Superior temporal gyrus (tissue), 1 donor: ENCODE results near the gene BATF3.
A peak's percentile ranks its signal among the peaks of the same experiment; 100 is the strongest.

ENCODE experiments used
- DNase-seq: peaks from one replicate; pipeline ENCODE4 v3.0.0-alpha.2; 2016; ENCODE audit errors: extremely low spot score

Gene BATF3

DNA sequence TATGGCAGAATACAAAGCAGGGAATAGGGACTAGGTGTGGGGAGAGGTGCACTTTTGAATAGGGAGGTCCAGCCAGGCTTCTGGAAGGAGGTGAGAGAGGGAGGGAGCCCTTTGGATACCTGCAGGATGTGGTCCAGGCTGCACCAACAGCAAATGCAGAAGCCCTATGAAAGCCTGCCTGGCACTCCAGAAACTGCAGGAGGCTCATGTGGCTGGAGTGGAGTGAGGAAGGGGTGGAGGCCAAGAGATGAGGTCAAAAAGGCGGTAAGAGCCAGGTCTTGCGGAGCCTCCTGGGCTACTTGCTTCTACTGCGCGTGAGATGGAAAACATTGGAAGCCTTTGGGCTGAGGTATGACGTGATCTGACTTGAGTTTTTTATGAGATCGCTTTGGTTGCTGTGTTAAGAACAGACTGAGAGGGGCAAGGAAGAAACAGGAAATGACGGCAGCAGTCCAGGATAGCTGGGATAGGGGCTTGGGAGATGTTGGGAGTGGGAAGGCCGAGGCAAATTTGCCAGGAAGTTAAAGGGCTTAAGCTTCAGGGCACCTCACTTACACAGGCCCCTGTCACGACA lies 4.4 kb upstream of the BATF3 start:
- DNase-seq, result no peak

DNA sequence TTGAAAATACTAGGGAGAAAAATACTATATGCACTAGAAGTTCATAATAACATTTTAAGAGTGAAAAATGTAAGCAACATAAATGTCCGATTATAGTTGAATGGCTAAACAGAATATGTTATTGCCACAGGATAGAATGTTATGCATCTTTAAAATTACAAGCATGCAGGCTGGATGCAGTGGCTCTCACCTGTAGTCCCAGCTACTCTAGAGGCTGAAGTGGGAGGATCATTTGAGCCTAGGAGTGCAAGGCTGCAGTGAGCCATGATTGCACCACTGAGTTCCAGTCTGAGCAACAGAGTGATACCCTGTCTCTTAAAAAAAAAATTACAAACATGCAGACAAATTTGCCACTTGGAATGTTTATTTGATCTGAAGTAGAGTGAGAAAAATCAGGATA lies 3.0 kb upstream of the BATF3 start:
- no peak for DNase-seq

DNA sequence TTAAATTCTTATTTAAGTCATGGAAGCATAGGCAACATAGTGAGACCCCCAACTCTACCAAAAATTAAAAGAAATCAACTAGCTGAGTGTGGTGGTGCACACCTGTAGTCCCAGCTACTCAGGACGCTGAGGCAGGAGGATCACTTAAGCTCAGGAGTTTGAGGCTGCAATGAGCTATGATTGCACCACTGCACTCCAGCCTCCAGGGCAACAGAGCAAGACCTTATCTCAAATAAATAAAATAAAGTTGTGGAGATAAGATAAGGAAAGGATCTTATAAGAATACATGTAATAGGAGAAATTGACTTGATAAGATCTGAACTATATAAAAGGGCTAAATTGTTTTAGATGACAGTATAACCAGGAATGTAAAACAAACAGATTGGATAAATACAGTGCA lies 2.3 kb upstream of the BATF3 start:
- no peak for DNase-seq

DNA sequence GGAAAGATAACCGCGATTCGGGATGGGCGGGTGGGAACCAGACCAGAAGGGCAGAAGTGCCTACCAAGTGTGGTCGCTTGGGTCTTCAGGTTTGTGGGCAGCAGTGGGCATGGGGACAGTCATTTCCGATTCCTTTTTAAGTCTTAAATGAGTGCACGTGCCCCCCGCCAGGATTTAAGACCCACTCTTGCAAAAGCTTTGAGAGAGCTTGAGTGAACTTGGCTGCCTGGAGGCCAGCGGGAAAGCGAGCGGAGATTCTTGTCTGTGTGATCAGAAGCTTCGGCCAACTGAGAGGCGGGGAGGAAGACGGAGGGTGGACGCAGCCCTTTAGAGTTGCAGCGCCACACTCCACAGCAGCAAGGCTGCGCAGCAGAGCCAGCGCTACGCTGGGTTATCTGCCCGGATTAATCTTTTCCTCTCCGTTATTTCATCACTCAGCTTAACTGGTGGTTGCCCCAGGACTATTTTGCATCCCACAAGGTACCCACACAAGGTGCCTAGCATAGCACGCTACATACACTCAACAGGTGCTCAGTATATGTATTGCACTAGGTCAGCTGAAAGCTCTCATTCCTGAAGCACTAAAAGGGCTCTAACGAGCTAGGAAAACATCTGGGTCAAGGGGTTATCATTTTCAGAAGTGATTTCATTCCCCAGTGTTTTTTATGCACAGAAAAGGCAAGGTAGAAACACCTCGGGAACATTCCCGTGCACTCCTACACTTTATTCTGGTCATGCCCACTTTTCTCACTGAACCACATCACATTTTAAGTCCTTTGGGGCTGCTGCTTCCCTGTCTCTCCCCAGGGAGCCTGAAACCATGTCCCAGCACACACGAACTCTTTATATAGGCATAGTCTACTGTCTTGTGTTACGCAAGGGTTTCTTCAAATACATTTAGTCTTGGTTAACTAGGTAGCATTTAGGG lies 1.5 kb upstream of the BATF3 start:
- peak; percentile 55 for DNase-seq

DNA sequence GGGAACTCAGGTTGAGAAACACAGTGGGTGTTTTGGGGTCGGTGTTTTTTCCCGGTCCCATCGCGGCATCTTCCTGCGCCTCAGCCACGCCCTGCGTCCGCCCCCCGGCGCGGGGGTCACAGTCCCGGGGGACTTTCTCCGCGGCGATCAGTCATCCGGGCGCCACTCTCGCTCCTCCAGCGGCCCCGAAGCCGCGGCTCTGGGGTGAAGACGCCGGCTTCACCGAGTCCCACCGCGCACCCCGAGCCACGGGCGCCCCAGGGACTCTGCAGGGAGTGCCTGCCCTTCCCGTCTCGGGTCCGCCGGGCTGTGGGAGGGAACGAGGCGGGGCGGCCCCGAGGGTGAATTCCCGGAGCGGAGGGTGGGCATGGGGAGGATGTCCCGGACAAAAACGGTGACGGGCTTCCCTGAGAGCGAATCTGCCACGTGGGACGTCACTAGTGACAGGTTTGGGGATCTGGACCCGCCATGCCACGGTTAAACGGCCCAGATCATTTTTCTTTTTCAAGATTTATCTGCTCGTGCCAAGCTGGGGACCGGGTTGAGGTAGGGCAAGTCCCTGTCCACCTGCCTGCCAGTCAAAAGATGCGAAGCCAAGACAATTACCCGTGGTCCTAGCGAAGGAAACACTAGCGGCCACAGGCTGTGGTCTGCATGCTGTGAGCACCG lies 717 bp upstream of the BATF3 start:
- DNase-seq, result no peak

DNA sequence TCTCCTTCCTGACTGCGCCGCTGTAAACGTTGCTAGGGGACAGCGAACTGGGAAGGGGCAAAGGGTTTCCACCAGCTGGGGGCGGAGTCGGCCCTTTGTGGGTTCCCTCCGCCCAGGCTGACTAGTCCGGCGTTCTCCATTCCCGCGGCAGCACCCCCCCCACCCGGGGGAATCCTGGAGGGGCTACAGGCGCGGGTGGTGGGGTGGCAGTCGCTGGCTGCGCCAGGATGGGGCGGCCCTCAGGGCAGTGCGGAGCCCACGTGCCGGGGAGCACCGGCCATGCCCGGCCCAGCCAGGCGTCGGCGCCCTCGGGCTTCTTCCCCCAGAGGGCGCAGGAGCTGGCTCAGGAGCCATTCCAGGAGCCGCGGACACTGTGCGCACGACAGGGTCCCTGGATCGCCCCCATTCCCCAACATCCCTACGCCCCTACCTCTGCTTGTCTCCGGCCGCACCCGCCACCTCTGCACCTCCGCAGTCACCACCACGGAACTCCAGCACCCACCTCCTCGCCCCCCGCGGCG lies 476 bp downstream of the BATF3 start:
- DNase-seq, result no peak

DNA sequence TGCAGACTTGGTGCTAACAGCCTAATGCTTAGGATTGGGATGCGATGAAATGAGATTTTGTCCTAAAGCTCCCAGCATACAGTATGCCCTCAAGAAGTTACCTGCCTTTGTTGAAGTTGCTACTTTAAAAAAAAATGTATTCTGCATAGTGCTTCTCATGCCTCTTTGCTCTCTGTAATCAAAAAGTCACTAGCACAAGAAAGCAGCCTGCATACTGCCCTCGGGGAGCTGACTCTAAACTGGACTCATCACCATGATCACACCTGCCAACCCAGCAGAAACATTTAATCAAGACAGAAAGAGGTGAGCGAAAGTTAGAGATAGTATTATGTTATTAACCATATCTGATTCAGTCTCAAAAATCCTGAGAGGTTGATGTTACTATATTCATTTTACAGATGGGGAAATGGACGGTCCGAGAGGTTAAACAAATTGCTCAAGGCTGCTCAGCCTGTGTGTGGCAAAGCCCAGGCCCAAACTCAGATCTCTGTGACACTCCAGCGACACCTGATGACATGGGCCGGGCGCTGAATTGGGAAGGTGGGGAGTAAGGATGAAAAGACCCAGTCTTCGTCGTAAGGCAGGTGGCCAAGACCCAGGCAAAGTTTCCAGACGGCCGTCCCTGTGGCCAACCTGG lies 1.1 kb downstream of the BATF3 start:
- no peak for DNase-seq

DNA sequence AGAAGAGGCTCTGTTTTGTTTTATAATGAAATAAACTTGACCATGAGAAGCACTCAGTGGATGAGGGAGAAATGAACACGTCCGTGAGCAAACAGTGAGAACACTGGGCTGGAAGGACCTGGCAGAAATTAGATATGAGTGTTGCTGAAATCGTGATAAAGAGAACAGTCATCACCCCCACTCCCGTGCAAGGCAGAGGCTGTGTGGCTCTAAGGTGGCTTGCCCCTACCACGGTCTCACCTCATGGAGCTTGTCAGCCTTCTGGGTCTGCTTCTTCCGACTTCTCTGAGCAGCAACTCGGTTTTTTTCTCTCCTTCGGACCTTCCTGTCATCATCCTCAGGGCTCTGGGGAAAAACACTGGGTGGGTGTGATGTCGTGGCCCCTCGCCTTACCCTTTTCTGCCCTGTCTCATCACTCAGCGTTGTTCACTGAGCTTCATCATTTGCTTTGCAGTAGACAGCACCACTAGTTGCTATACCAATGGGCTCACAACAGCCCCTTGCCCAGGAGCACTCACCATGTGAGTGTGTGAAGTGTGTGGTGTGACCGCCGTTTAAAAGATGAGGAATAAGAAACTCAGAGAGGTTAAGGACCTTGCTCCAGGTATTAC lies 2.8 kb downstream of the BATF3 start:
- DNase-seq, result no peak

DNA sequence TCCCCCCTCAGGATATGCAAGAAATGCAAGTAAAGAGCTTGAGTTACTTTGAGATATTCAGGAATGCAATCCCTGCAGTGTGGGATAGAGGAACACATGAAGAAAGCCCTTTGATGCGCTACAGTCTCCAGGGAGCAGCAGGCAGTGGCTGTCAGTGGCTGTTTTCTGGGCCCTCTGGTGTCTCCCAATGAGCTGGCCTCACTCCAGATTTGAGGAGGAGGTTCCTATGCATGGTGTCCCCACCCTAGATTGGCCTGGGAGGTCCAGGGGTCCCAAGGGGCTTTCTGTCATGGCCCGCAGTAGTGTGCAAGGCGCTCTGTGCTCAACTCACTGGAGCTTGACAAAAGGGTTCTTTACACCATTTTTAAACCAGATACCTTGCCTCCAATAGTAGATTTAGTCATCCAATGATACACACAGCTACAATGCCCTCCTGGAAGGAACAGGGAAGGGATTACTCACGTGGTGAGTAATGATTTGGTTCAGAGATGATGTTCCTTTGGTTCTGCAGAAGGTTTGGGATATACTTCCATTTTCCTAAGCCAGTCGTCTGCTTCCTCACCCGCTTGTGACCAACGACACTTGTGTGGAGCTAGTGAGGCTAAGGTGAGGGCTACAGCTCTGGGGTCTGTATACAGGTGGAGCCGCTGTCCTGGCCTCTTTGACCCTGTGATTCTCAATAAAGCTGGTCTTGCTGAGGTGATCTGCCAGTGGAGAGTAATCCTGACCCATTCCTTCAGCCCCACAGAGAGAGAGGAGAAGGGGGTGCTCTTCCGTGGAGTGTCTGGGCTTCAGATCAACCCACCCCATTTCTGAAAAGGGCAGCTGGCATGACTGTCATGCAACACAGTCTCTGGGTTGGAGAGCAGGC lies 6.6 kb downstream of the BATF3 start:
- no peak for DNase-seq

DNA sequence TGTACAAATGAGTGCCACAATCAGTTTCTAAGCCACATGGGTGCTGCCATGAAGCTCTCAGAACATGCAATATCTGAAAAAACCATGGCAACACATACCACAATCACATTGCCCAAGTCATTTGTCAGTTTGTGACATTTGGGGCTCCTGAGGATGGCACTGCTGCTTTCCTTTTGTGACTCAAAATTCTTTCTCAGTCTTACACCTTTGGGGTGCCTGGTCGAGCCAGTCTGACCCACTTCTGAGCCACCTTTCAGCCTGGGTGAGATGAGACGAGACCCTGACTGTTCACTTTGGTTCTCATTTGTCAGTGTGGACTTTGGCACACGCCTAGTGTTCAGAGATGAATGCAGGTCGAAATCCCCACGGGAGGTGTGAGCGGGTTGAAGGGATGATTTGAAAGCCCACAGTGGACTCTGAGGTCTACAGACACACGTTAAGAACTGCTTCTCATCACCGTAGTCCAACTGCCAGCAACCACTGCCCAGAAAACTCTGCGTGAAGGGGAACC lies 8.0 kb downstream of the BATF3 start:
- DNase-seq, result no peak

DNA sequence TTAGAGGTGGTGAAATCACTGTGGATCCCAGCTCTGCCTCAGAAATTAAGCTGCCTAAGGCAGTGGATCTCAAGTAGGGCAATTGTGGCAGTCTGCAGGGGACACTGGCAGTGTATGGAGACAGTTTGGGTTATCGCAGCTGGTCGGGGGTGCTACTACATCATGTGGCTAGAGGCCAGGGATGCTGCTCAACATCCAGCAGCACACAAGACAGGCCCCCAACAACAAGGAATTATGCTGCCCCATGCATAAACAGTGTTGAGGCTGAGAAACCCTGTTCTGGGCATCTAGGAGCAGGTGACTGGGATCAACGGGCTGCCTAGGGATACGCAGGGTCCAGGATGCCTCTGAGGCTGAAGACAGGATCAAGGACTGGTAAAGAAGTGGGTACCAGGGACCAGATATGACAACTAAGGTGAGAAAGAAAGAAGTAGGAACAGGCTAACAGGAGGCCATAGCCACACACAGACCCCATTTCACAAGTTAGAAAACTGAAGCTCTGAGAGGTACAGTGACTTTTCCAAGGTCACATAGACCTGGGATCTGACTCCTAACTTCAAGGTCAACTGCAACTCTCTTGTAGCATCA lies 8.7 kb downstream of the BATF3 start:
- DNase-seq, result no peak

DNA sequence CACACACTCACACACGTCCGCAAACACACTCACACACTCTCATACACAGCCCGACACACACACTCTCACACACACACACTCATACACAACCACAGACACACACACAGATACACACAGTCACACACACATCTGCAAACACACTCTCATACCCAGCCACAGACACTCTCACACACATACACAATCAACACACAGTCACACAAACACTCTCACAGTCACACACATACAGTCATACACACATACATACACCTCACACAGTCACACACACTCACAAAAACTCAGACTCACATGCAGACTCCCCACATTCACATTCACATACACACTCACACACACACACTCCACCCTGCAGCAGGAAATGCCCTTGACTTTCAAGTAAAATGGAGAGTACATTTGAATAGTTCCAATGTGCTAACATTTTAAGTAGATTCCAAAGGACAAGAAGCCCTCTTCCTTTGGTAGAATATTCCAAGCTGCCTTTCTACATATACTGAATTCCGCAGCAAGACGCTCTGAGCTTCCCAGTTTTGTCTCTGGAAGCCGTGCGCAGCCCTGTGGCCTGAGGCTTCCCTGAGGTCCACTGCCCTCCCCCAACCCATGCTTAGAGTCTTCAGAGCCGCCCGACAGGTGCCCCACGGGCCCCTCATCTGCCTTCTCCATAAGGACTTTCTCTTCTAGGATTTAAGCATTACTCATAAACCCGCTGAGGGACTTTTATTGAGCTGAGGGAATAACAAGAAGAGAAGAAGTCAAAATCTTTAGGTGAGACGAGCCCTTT lies 9.7 kb downstream of the BATF3 start:
- DNase-seq, result no peak

DNA sequence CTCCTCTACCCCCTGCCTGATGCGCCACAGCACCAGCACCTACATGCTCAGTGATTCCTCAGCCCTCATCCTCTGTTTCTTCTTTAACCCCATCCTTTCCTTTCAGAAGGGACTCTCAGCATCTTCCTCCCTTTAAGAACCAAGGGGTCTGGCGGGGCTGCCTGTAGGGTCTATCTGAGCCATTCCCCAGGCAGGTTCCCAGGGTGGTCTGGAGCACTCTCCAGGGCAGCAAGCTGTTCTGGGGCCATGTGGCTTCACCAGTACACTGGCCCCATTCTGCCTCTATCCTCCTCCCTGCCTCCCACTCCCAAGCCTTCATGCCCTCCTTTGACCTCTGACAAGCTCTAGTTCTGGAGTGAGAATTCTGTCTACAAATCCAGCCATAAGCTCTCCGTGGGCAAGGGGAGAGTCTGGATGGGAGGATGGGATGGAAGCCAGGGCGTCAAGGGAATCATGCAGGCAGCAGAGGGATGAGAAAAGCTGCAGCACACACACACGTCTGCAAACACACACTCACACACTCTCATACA lies 10.4 kb downstream of the BATF3 start:
- no peak for DNase-seq

DNA sequence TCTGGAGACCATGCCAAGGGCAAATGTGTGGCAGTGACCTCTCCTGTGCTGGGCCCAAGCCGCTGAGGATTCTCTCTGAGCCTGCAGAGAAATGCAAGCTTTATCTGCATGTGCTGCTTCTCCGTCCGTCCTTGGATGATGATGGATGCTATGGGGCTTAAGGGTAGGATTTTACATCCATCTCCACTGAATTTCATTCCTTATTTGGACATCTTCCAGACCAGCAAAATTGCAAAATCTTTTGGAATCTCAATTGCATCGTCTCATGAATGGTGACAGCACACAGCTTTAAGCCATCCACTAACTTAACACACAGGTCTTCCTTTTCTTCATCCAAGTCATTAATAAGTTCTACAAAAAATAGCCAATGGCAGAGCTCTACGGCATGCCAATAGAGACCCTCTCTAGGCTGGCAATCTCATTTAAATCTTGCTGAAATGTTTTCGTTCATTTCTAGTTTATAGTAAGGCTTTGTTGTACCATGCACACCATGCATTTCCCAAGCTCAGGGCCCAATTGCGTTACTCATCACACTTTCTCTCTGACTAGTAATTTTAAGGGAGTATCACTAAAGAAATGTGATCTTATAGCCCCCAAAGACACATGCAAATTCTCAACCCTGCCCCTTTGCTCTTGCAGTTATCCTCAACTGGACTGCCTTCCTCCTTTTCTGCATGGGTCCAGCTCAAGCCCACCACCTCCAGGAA lies 11.1 kb downstream of the BATF3 start:
- DNase-seq, result no peak

DNA sequence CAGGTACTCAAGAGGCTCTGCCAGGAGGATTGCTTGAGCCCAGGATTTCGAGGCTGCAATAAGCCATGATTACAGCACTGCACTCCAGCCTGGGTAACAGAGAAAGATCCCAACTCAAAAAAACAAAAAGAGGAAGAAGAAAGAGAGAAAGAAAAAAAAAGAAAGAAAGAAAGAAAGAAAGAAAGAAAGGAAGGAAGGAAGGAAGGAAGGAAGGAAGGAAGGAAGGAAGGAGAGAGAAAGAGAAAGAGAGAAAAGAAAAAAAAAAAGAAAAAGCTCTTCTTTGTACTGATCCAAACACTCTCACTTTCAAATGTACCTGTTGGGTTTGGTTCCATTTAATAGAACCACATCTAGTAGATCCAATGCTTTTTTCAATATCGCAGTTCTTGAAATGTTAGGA lies 11.8 kb downstream of the BATF3 start:
- no peak for DNase-seq

DNA sequence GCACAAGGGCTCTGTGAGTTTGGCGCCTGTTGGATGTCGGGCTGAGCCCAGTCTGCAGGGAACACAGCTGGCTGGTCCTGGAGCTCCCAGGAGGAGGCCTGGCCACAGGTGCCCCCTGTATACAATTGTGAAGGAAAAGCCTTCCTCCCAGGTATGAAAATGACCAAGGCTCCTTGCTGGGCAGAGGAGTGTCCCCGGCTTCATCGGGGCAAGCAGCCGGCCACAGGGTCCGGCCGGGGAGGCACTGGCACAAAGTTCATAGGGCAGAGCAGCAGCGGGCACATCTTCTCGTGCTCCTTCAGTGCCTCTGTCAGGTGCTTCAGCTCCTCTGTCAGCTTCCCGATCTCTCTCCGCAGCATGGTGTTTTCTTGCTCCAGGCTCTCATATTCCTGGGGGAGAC lies 13.0 kb downstream of the BATF3 start:
- no peak for DNase-seq

DNA sequence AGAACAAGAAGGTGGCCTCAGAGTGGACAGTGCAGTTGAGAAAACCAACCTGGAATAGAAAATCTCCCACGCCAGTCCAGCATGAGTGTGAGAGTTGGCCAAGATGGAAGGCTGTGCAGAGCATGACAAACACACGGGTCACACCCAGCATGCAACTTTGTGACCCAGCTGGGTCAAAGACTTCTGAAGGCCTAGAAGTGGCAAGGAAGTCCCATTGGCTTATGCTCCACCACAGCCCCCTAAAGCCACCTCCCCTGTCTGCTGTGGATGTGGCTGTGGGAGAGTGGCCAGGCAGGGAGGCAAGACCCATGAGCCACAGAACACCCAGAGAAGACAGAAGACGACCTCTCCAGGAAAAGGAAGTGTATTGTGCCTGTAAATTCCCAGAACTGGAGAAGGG lies 13.6 kb downstream of the BATF3 start:
- no peak for DNase-seq

DNA sequence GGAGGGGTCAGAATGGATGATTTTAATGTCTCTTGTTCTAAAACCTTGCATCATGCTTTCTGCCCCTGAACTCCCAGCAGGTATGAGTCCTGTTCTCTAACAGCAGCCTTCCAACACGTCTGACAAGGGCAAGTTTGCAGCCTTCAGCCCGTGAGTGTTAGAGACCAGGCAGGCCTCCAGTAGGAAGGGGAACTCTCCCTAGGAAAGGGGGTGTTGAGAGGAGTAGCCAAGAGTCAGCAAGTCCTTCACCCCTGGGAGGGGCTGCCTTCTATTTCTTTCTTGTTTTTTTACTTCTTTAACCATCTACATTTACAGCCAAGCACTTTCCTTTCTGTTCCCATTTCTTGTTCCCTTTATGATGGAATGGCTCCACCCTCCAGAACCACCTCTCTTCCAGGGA lies 14.2 kb downstream of the BATF3 start:
- DNase-seq, result no peak
